Activated CD4-positive, alpha-beta T cell treated with anti-CD3 and anti-CD28 coated beads, Interleukin-2, amount 10 ng/mL, durations not matched to agents 24 days and 14 days (primary cell): Measurements from ENCODE around the gene PRUNE2. TPM values are rescaled to one million over a fixed set of nuclear protein-coding genes. Genes with fewer than 3 reads are reported as not detected.

ENCODE experiments used
- DNase-seq: peaks from one replicate; pipeline ENCODE4 v3.0.0; 2022
- H3K27ac Mint-ChIP-seq: one replicate; pipeline ENCODE4 v1.8.0; 2022; ENCODE audit warnings: mild to moderate bottlenecking, mixed read lengths
- H3K27me3 Mint-ChIP-seq: one replicate; pipeline ENCODE4 v1.8.0; 2022; ENCODE audit warnings: mixed read lengths
- H3K36me3 Mint-ChIP-seq: one replicate; pipeline ENCODE4 v1.8.0; 2022; ENCODE audit warnings: low read depth, mild to moderate bottlenecking, mixed read lengths
- H3K4me1 Mint-ChIP-seq: one replicate; pipeline ENCODE4 v1.8.0; 2021; ENCODE audit warnings: mixed read lengths
- H3K4me3 Mint-ChIP-seq: one replicate; pipeline ENCODE4 v1.8.0; 2022; ENCODE audit warnings: mild to moderate bottlenecking, moderate library complexity, mixed read lengths
- H3K9me3 Mint-ChIP-seq: one replicate; pipeline ENCODE4 v1.8.0; 2021; ENCODE audit warnings: mixed read lengths
- intact Hi-C: fragments of 100-400 bp; cut with micrococcal nuclease; formaldehyde crosslinking; loops from one replicate; pipeline ENCODE4 v1.15.1; 2023
- total RNA-seq: library from RNA; stranded (reverse); gene quantifications from 2 replicates; pipeline ENCODE4 v1.2.3, GENCODE V29; 2022

Gene PRUNE2
- total RNA-seq, 1 donor from 2014 or later, result 0.40 TPM

DNA sequence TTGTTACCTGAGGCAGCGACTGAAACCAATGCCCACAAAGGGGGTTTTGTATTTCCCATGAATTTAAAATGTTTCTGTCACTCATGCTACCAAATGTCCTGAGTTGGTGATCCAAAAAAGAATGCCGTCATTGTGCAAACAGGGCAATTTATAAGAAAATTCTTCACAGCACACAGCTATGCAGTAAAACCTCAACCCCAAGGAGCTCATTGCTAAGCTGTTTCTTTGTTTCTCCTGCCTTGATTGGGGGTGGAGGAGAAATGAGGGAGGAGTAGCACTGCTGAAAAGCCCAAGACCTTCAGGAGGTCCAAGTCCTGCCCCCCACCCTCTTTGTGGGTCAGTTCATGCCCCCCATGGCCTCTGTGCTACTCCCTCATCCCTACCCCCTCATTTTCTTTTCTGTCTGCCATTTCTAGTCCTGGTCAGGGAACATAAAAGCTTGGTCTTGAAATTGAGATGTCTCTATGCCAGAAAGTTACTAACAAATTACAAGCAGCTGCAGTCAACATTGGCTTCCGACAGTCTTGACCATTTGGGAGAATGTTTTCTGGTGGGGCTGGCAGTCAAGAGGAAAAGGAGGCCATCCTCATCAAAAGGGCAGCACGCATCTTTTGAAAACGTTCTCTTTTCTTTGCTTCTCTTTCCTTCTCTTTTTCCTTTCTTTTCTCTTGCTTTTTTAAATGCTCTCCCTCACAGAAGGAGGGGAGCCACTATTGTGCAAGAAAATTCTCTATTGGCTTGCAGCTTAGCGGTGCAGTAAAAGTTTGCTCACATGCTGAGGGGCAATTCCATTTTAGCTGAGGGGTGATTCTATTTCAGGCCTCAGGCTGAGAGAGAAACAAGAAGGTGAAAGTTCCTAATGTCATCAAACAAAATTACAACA lies 313.6 kb downstream of the PRUNE2 start:
- Mint-ChIP-seq H3K9me3 (no peaks in the 10 kb centered on the region), H3K27ac (no peak overlapping the region), H3K4me3 (no peak overlapping the region)

DNA sequence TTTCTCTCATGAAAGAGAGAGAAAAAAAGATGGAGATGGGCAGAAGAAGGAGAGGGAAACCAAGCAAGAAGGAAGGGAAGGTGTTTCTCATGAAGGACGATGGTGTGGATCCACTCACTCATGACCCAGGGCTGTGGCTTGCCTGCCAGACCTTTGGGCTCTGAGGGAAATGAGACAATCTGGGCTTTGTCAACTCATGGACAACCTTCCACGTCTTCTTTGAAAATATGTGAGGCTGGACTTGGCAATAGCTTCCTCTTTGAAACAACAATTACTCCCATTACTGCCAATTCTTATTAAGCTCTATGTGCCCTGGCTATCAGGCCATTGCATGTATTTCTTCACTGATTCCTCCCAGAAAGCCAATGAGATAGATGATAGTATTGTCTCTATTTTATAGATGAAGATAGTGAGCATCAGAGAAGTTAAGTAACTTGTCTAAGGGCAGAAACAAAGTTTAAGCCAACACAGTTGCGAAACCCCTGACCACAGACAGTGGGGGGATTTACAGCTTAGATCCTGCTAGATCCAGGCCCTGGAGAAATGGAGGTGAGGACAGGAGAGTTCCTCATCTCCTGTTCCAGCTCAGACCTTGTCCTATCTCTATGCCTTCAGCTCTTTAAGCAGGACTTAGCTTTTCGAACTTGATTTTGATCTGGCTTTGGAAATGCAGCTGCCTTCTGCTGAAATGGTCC lies 314.5 kb downstream of the PRUNE2 start:
- Mint-ChIP-seq H3K4me1 (peaks cover 14% of the 10 kb centered on the region), H3K4me3 (no peak overlapping the region), H3K36me3 (no peaks in the 10 kb centered on the region), H3K9me3 (no peaks in the 10 kb centered on the region), H3K27ac (no peak overlapping the region), H3K27me3 (peaks cover 9% of the 10 kb centered on the region)
- DNase-seq, result no peak
- intact Hi-C loops, result no loop called here

More for the DNA sequence above, 313.6 kb downstream of the PRUNE2 start:
- no peaks in the 10 kb centered on the region for H3K36me3 Mint-ChIP-seq
- no peak for DNase-seq
- H3K27me3 Mint-ChIP-seq, result peaks cover 11% of the 10 kb centered on the region
- peaks cover 13% of the 10 kb centered on the region for H3K4me1 Mint-ChIP-seq
- intact Hi-C loops, result no loop called here

- peaks cover 9% of the 10 kb centered on the region for H3K4me1 Mint-ChIP-seq
Observed at GRCh38 chr9:76588316-76588715, 317.6 kb downstream of the PRUNE2 start.

GRCh38 chr9:76586390-76587314 lies 319.3 kb downstream of the PRUNE2 start:
- intact Hi-C loops, result no loop called here
- Mint-ChIP-seq H3K27me3 (peaks cover 6% of the 10 kb centered on the region), H3K4me3 (no peak overlapping the region), H3K36me3 (no peaks in the 10 kb centered on the region), H3K4me1 (peaks cover 3% of the 10 kb centered on the region), H3K9me3 (no peaks in the 10 kb centered on the region), H3K27ac (no peak overlapping the region)
- no peak for DNase-seq

More at GRCh38 chr9:76588316-76588715, 317.6 kb downstream of the PRUNE2 start:
- peaks cover 4% of the 10 kb centered on the region for H3K27me3 Mint-ChIP-seq
- H3K4me3 Mint-ChIP-seq, result no peak overlapping the region
- H3K27ac Mint-ChIP-seq, result no peak overlapping the region
- no peaks in the 10 kb centered on the region for H3K9me3 Mint-ChIP-seq
- intact Hi-C loops, result no loop called here
- H3K36me3 Mint-ChIP-seq, result no peaks in the 10 kb centered on the region
- no peak for DNase-seq

DNA sequence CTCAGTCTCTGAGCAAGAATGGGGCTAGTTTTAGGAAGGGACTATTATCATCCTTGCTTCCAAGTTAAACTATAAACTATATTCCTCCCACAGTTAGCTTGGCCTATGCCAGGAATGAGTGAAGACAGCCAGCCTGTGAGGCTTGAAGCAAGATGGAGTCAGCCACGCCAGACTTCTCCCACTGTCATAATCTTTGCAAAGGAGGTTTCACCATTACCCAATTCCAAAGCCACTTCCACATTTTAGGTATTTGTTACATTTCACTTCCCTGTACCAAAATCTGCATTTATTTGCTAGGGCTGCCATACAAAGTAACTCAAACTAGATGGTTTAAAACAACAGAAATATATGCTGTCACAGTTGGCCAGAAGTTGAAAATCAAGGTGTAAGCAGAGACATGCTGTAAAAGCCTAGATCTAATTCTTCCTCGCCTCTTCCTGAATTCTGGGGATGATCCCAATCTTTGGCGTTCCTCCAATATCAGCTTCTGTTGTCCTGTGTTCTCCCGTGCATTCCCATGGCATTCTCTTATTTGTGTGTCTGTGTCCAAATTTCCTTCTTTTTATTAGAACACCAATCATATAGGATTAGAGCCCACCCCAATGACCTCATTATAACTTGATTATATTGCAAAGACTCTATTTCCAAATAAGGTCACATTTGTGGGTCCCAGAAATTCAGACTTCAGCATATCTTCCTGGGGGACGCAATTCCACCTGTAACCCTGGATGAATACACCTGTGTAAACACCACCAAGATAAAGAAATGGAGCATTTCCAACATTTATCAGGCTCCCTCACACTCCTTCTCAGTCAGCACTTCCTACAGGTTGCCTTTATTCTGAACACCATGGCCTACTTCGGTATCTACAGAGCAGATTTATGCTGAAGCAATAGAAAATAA lies 320.2 kb downstream of the PRUNE2 start:
- Mint-ChIP-seq H3K4me3 (no peak overlapping the region), H3K36me3 (no peaks in the 10 kb centered on the region), H3K9me3 (no peaks in the 10 kb centered on the region), H3K4me1 (peaks cover 3% of the 10 kb centered on the region), H3K27ac (no peak overlapping the region), H3K27me3 (peaks cover 7% of the 10 kb centered on the region)
- intact Hi-C loops, result no loop called here
- no peak for DNase-seq

DNA sequence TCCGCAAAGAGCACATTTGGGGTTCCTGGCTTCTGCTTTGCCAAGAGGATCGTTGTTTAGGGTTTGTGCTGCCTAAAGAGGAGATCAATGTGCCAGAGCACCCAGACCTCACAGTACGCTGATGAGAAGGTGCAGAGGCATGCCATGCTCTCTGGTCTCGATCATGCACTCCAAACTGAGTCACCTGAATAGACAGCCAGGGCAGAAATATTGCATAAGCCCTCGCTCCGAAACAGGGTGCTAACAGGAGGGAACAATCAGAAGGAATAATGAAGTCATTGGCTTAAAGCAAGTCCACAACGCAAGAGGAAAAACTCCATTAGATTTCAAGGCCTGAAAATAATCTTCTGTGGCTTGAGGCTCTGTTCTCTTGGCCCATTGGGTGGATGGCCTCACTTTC lies 322.7 kb downstream of the PRUNE2 start:
- DNase-seq, result no peak
- intact Hi-C loops, result no loop called here
- Mint-ChIP-seq H3K4me3 (no peak overlapping the region), H3K36me3 (no peaks in the 10 kb centered on the region), H3K9me3 (no peaks in the 10 kb centered on the region), H3K27ac (no peak overlapping the region), H3K27me3 (peaks cover 8% of the 10 kb centered on the region), H3K4me1 (peaks cover 4% of the 10 kb centered on the region)

GRCh38 chr9:76581731-76582130 lies 324.2 kb downstream of the PRUNE2 start:
- H3K27ac Mint-ChIP-seq, result no peak overlapping the region
- no peak for DNase-seq
- H3K4me1 Mint-ChIP-seq, result peaks cover 10% of the 10 kb centered on the region
- H3K36me3 Mint-ChIP-seq, result no peaks in the 10 kb centered on the region
- intact Hi-C loops, result no loop called here
- peaks cover 8% of the 10 kb centered on the region for H3K27me3 Mint-ChIP-seq
- no peaks in the 10 kb centered on the region for H3K9me3 Mint-ChIP-seq
- H3K4me3 Mint-ChIP-seq, result no peak overlapping the region

DNA sequence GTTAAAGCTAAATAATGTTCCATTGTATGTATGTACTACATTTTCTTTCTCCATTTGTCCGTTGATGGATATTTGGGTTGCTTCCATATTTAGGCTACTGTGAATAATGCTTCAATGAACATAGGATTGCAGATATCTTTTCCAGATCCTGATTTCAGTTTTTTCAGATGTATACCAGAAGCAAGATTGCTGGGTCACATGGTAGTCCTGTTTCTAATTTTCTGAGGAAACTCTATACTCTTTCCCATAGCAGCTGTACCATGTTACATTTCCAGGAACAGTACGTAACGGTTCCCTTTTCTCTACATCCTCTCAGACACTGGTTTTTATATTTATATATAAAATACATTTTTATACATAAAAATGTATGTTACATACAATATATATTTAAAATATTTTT lies 325.1 kb downstream of the PRUNE2 start:
- Mint-ChIP-seq H3K36me3 (no peaks in the 10 kb centered on the region), H3K4me1 (peaks cover 16% of the 10 kb centered on the region), H3K4me3 (no peak overlapping the region), H3K27ac (no peak overlapping the region), H3K27me3 (peaks cover 8% of the 10 kb centered on the region), H3K9me3 (no peaks in the 10 kb centered on the region)
- intact Hi-C loops, result no loop called here
- DNase-seq, result no peak

GRCh38 chr9:76580188-76580587 lies 325.7 kb downstream of the PRUNE2 start:
- Mint-ChIP-seq H3K27me3 (peaks cover 8% of the 10 kb centered on the region), H3K36me3 (no peaks in the 10 kb centered on the region), H3K4me1 (peaks cover 19% of the 10 kb centered on the region), H3K27ac (no peak overlapping the region), H3K9me3 (no peaks in the 10 kb centered on the region), H3K4me3 (no peak overlapping the region)
- intact Hi-C loops, result no loop called here
- DNase-seq, result no peak

DNA sequence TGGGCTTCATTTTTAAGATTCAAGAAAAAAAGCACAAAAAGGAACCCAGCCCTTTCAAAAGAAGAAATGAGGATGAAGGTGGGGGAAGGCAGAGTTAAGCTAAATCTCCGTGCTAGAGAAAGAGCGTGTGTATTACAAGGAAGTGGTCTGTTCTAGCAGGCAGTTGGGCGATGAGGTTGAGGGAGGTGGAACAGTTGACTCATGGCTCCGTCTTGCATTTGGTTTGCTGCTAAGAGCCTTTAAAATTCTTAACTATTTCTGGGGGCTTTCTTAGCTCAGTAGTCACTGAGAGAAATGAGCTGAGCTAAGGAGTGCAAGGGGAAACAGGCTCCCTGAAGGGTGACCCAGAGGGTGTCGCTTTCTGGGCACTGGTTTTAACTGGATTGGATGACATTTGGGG lies 329.6 kb downstream of the PRUNE2 start:
- H3K4me3 Mint-ChIP-seq, result peak overlapping the region; percentile 65
- no peaks in the 10 kb centered on the region for H3K36me3 Mint-ChIP-seq
- peak; percentile 89 for DNase-seq
- H3K9me3 Mint-ChIP-seq, result no peaks in the 10 kb centered on the region
- H3K4me1 Mint-ChIP-seq, result peaks cover 26% of the 10 kb centered on the region
- H3K27me3 Mint-ChIP-seq, result peaks cover 3% of the 10 kb centered on the region
- peak overlapping the region; percentile 88 for H3K27ac Mint-ChIP-seq
- intact Hi-C loops, result loop anchor here (1.0 to 10.0 kb wide), 6 partner anchors 14 to 184 kb away; partner anchors contain the start of genes GCNT1 and RFK

GRCh38 chr9:76575761-76576160 lies 330.2 kb downstream of the PRUNE2 start:
- Mint-ChIP-seq H3K36me3 (no peaks in the 10 kb centered on the region), H3K27ac (peak overlapping the region; percentile 51), H3K4me1 (peaks cover 29% of the 10 kb centered on the region), H3K9me3 (peaks cover 2% of the 10 kb centered on the region), H3K27me3 (peaks cover 3% of the 10 kb centered on the region), H3K4me3 (no peak overlapping the region)
- intact Hi-C loops, result loop anchor here (1.0 to 10.0 kb wide), 6 partner anchors 13 to 183 kb away; partner anchors contain the start of genes GCNT1 and RFK
- no peak for DNase-seq

- Mint-ChIP-seq H3K9me3 (peaks cover 14% of the 10 kb centered on the region), H3K36me3 (peaks cover 9% of the 10 kb centered on the region), H3K4me1 (peaks cover 34% of the 10 kb centered on the region), H3K27me3 (peaks cover 5% of the 10 kb centered on the region), H3K4me3 (no peak overlapping the region), H3K27ac (peak overlapping the region; percentile 14)
- intact Hi-C loops, result loop anchor here (10.0 kb wide), 1 partner anchor 49 kb away; no protein-coding TSS in a partner anchor
- DNase-seq, result no peak
Observed at GRCh38 chr9:76573905-76574760, 331.8 kb downstream of the PRUNE2 start.
